HEK293T (cell line): ENCODE data around the gene CDH26.
"Not testable (repeated sequence)": the region's sequence is repeated elsewhere in the genome, so short reads cannot be mapped to it uniquely, and the experiment has no call there.

Source experiments
- CTCF ChIA-PET: fragments of 350-600 bp; formaldehyde crosslinking; extraction: SDS; loops from one replicate; lab custom pipeline; 2021; ENCODE audit warnings: antibody characterized with exemption, inconsistent platforms; lab: Yijun Ruan, JAX
- POLR2A ChIA-PET: fragments of 350-600 bp; formaldehyde crosslinking; extraction: SDS; loops from one replicate; lab custom pipeline; 2020; ENCODE audit warnings: antibody characterized with exemption, inconsistent platforms; lab: Yijun Ruan, JAX
- DNase-seq: peaks from one replicate; pipeline ENCODE4 v3.0.0; 2012; ENCODE audit warnings: mixed read lengths; ENCODE audit errors: extremely low spot score
- ARNT ChIP-seq: fragments of 450-650 bp; IDR thresholded peaks from 2 replicates; pipeline ENCODE4 v1.6.1; 2017; ENCODE audit warnings: mild to moderate bottlenecking
- BHLHE40 ChIP-seq: fragments of 450-650 bp; IDR thresholded peaks from 2 replicates; pipeline ENCODE4 v1.6.1; 2016; ENCODE audit warnings: mild to moderate bottlenecking, moderate library complexity, borderline replicate concordance
- CTBP1 ChIP-seq: fragments of 450-650 bp; IDR thresholded peaks from 2 replicates; pipeline ENCODE4 v1.6.1; 2016; ENCODE audit warnings: borderline replicate concordance
- ELF4 ChIP-seq: fragments of 450-650 bp; IDR thresholded peaks from 2 replicates; pipeline ENCODE4 v1.6.1; 2017; ENCODE audit warnings: antibody characterized with exemption
- FOXA1 ChIP-seq: fragments of 450-650 bp; IDR thresholded peaks from 2 replicates; pipeline ENCODE4 v1.6.1; 2016; ENCODE audit warnings: mild to moderate bottlenecking
- FOXK2 ChIP-seq: fragments of 450-650 bp; IDR thresholded peaks from 2 replicates; pipeline ENCODE4 v1.6.1; 2016; ENCODE audit warnings: mild to moderate bottlenecking
- FOXM1 ChIP-seq: fragments of 450-650 bp; IDR thresholded peaks from 2 replicates; pipeline ENCODE4 v1.6.1; 2017; ENCODE audit warnings: mild to moderate bottlenecking, borderline replicate concordance
- HDGF ChIP-seq: fragments of 450-650 bp; IDR thresholded peaks from 2 replicates; pipeline ENCODE4 v1.6.1; 2017; ENCODE audit warnings: antibody characterized with exemption, borderline replicate concordance
- L3MBTL2 ChIP-seq: fragments of 450-650 bp; conservative IDR thresholded peaks from 2 replicates; pipeline ENCODE4 v1.6.1; 2016; ENCODE audit warnings: mild to moderate bottlenecking
- LEF1 ChIP-seq: fragments of 450-650 bp; IDR thresholded peaks from 2 replicates; pipeline ENCODE4 v1.6.1; 2017; ENCODE audit warnings: mild to moderate bottlenecking, borderline replicate concordance
- NFRKB ChIP-seq: fragments of 450-650 bp; IDR thresholded peaks from 2 replicates; pipeline ENCODE4 v1.6.1; 2016; ENCODE audit warnings: mild to moderate bottlenecking, moderate library complexity
- PKNOX1 ChIP-seq: fragments of 450-650 bp; IDR thresholded peaks from 2 replicates; pipeline ENCODE4 v1.6.1; 2016
- SP1 ChIP-seq: fragments of 450-650 bp; IDR thresholded peaks from 2 replicates; pipeline ENCODE4 v1.6.1; 2017
- SUZ12 ChIP-seq: fragments of 450-650 bp; IDR thresholded peaks from 2 replicates; pipeline ENCODE4 v1.6.1; 2016; ENCODE audit warnings: mild to moderate bottlenecking
- TARDBP ChIP-seq: fragments of 450-650 bp; IDR thresholded peaks from 2 replicates; pipeline ENCODE4 v1.6.1; 2016
- ZNF384 ChIP-seq: fragments of 450-650 bp; IDR thresholded peaks from 2 replicates; pipeline ENCODE4 v1.6.1; 2016

CDH26 gene

GRCh38 chr20:60036346-60036745 is 78.1 kb downstream of the CDH26 start:
- no peak for DNase-seq
- POLR2A ChIA-PET: no interaction called here
- TF ChIP-seq FOXA1: no peak
- TF ChIP-seq FOXK2: no peak
- no peak for TF ChIP-seq TARDBP
- TF ChIP-seq L3MBTL2: no peak
- no peak for TF ChIP-seq FOXM1
- TF ChIP-seq HDGF: no peak
- CTCF ChIA-PET: no interaction called here

- DNase-seq: no peak
Observed at GRCh38 chr20:60036746-60037499, 78.7 kb downstream of the CDH26 start.

GRCh38 chr20:60038400-60039008 is 80.3 kb downstream of the CDH26 start:
- ChIA-PET CTCF (no interaction called here), POLR2A (no interaction called here)
- no peak for TF ChIP-seq FOXA1
- TF ChIP-seq ZNF384: no peak
- TF ChIP-seq TARDBP: no peak
- TF ChIP-seq NFRKB: no peak
- TF ChIP-seq PKNOX1: no peak
- TF ChIP-seq FOXM1: no peak
- no peak for TF ChIP-seq SUZ12
- no peak for DNase-seq

More at GRCh38 chr20:60036746-60037499, 78.7 kb downstream of the CDH26 start:
- ChIA-PET CTCF (no interaction called here), POLR2A (no interaction called here)
- TF ChIP-seq FOXK2 (no peak), ZNF384 (no peak), SP1 (no peak), BHLHE40 (no peak), LEF1 (no peak), ARNT (no peak), FOXA1 (no peak), FOXM1 (no peak), SUZ12 (no peak), CTBP1 (no peak), PKNOX1 (no peak), TARDBP (no peak), NFRKB (no peak), L3MBTL2 (no peak), HDGF (no peak), ELF4 (no peak)

GRCh38 chr20:60039526-60039925 is 81.3 kb downstream of the CDH26 start:
- DNase-seq: no peak
- ChIA-PET POLR2A (no interaction called here), CTCF (no interaction called here)
- TF ChIP-seq FOXA1 (no peak), ARNT (no peak), L3MBTL2 (no peak), PKNOX1 (no peak), FOXK2 (no peak), SUZ12 (no peak), LEF1 (no peak), SP1 (no peak), BHLHE40 (no peak), ZNF384 (no peak), CTBP1 (no peak), TARDBP (no peak), NFRKB (no peak)

- DNase-seq: no peak
- TF ChIP-seq L3MBTL2 (no peak), BHLHE40 (no peak), FOXA1 (no peak), NFRKB (no peak), HDGF (no peak), SUZ12 (no peak), ELF4 (no peak), LEF1 (no peak), PKNOX1 (no peak), ARNT (no peak), CTBP1 (no peak), FOXK2 (no peak), FOXM1 (no peak), ZNF384 (no peak), SP1 (no peak), TARDBP (no peak)
- ChIA-PET CTCF (no interaction called here), POLR2A (no interaction called here)
Observed at GRCh38 chr20:60040471-60041162, 82.4 kb downstream of the CDH26 start.

- DNase-seq, POLR2A ChIA-PET, CTCF ChIA-PET: not testable (repeated sequence)
Observed at GRCh38 chr20:60041436-60042165, 83.4 kb downstream of the CDH26 start.
